ENCODE measurements around the gene TBC1D8. TPM values are rescaled to one million over a fixed set of nuclear protein-coding genes. Genes with fewer than 3 reads are reported as not detected.

The TBC1D8 gene
- total and polyA plus RNA-seq, 2 donors (not counting 1 experiment from before 2014, with no cell fraction given) = 1.7 to 15.7 TPM

DNA sequence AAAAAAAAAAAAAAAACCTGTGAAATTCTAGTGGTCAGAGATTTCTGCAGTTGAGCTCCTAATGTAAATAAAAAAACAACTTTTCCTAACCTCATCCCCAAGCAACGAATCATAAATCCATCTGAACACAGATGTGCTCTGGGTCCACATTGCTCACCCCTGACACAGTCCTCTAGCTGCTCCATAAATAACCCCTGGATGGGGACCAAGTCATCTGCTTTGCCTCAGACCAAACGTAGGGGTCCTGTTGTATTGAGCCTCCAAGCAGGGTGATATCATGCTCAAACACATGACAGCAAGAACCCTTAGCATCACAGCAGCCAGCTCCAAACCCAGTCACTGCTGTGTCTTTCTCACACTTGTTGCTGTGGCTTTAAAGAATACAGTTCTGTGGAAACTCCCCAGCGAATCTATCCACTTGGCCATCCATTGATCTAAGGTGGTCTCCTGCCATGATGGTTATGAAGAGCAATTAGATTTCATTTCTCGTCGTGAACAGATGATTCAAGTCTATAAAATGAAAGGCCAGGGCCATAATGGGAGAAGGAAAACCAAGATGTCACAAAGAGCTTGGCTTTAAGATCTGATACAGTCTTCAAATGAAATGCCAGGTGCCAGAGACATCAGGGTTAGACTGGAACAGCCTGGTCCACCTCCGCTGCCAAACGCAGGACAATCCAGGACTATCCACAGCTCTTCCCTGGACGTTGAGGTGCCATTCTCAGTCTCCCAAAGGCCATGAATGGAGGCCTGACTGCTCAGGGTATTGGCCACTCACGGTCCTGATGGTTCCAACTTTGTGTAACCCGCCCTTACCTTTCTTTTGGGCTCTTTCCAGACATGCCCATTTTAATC is 39.0 kb downstream of the TBC1D8 start:
- intact Hi-C loops (cut with micrococcal nuclease) = no loop called here
- Mint-ChIP-seq H3K27ac (no peak overlapping the region), H3K4me1 (peaks cover 16% of the 10 kb centered on the region), H3K27me3 (peaks cover 5% of the 10 kb centered on the region), H3K4me3 (no peak overlapping the region), H3K9me3 (ENCODE audit: insufficient read depth) (no peaks in the 10 kb centered on the region)
- H3K9me3 ChIP-seq (ENCODE audit: control extremely low read depth in 1 of 3, control insufficient read depth in 2 of 3, insufficient read depth in 1 of 3, low read length in 2 of 3) = no peaks in the 10 kb centered on the region
- H2AFZ ChIP-seq (ENCODE audit: insufficient read depth, low read depth, low read length, poor library complexity, severe bottlenecking) = no peak overlapping the region
- no peak overlapping the region for H3K4me3 ChIP-seq (ENCODE audit: control extremely low read depth in 1 of 5, extremely low read depth in 1 of 5, insufficient read depth in 1 of 5, low read depth in 2 of 5, low read length in 4 of 5)
- CTCF ChIA-PET = no interaction called here
- no peaks in the 10 kb centered on the region for H3K27me3 ChIP-seq (replicated peaks in 1 of 4; ENCODE audit: control extremely low read depth in 1 of 4, control insufficient read depth in 3 of 4, insufficient read depth in 4 of 4, low read length in 3 of 4)
- WGBS (ENCODE audit: insufficient coverage) = 85% methylated on average over 9 of the region's 10 CpGs
- no peaks in the 10 kb centered on the region for H3K79me2 ChIP-seq (ENCODE audit: control insufficient read depth, insufficient read depth, low read length)
- no peak overlapping the region for H3K4me2 ChIP-seq (replicated peaks; ENCODE audit: low read depth, low read length, poor library complexity, severe bottlenecking)
- POLR2A ChIA-PET = no interaction called here
- H3K36me3 ChIP-seq (replicated peaks in 1 of 2; ENCODE audit: control extremely low read depth in 1 of 2, control insufficient read depth in 1 of 2, extremely low read depth in 1 of 2, insufficient read depth in 2 of 2, low read length in 1 of 2) = no peaks in the 10 kb centered on the region
- H3K9ac ChIP-seq (ENCODE audit: low read length) = no peak overlapping the region
- DNase-seq (no peak), ATAC-seq (ENCODE audit: low read depth) (no peak)
- H3K4me1 ChIP-seq (ENCODE audit: control insufficient read depth in 2 of 2, insufficient read depth in 2 of 2, low read length in 2 of 2) = peaks cover 5% of the 10 kb centered on the region in 2 donors
- TF ChIP-seq EZH2 (IDR thresholded peaks at IDR 0.05; ENCODE audit: borderline replicate concordance, insufficient read depth, low read depth, low read length, poor library complexity, severe bottlenecking) = no peak
- TF ChIP-seq, protein P1, sequence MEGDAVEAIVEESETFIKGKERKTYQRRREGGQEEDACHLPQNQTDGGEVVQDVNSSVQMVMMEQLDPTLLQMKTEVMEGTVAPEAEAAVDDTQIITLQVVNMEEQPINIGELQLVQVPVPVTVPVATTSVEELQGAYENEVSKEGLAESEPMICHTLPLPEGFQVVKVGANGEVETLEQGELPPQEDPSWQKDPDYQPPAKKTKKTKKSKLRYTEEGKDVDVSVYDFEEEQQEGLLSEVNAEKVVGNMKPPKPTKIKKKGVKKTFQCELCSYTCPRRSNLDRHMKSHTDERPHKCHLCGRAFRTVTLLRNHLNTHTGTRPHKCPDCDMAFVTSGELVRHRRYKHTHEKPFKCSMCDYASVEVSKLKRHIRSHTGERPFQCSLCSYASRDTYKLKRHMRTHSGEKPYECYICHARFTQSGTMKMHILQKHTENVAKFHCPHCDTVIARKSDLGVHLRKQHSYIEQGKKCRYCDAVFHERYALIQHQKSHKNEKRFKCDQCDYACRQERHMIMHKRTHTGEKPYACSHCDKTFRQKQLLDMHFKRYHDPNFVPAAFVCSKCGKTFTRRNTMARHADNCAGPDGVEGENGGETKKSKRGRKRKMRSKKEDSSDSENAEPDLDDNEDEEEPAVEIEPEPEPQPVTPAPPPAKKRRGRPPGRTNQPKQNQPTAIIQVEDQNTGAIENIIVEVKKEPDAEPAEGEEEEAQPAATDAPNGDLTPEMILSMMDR (IDR thresholded peaks at IDR 0.05) = no peak
- no peaks in the 10 kb centered on the region for H4K20me1 ChIP-seq (ENCODE audit: control insufficient read depth, insufficient read depth, low read length, poor library complexity, severe bottlenecking)
- no peak overlapping the region for H3K27ac ChIP-seq (ENCODE audit: low read length in 2 of 2)

DNA sequence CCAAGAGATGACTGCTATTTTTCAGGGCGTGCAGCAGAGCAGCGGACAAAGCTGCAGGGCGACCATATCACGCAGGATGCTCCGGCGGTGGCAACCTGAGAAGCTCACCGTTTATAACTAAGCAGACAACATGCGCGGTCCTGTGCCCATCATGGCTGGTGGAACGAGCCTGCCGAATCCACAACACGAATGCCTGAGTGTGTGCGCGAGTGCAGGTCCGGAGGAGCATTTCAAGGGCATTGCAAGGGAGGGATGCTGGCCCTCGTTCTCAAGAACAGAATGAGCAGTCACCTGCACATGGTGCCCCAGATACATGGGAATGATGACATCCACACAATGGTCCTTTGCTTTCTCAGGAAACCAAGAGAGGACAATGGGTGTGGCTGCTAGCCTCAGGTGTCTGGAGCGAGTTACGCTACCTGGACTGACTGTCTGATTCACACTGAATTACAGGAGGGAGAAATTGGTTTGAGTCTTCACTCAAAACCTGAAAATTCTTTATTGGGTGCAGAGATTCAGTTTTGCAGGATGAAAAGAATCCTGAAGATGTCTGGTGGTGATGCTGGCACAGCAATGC is 39.8 kb downstream of the TBC1D8 start:
- no peak overlapping the region for H2AFZ ChIP-seq (ENCODE audit: insufficient read depth, low read depth, low read length, poor library complexity, severe bottlenecking)
- H3K4me2 ChIP-seq (replicated peaks; ENCODE audit: low read depth, low read length, poor library complexity, severe bottlenecking) = no peak overlapping the region
- intact Hi-C loops (cut with micrococcal nuclease) = no loop called here
- no peak overlapping the region for H3K27ac ChIP-seq (ENCODE audit: low read length in 2 of 2)
- ATAC-seq (ENCODE audit: low read depth) (no peak), DNase-seq (no peak)
- H3K4me3 ChIP-seq (ENCODE audit: control extremely low read depth in 1 of 5, extremely low read depth in 1 of 5, insufficient read depth in 1 of 5, low read depth in 2 of 5, low read length in 4 of 5) = no peak overlapping the region
- H3K9ac ChIP-seq (ENCODE audit: low read length) = no peak overlapping the region
- Mint-ChIP-seq H3K27ac (no peak overlapping the region), H3K4me1 (peaks cover 16% of the 10 kb centered on the region), H3K27me3 (peaks cover 5% of the 10 kb centered on the region), H3K9me3 (ENCODE audit: insufficient read depth) (no peaks in the 10 kb centered on the region), H3K4me3 (no peak overlapping the region)
- WGBS (ENCODE audit: insufficient coverage) = 98% methylated on average over 18 of the region's 18 CpGs
- no peaks in the 10 kb centered on the region for H3K36me3 ChIP-seq (replicated peaks in 1 of 2; ENCODE audit: control extremely low read depth in 1 of 2, control insufficient read depth in 1 of 2, extremely low read depth in 1 of 2, insufficient read depth in 2 of 2, low read length in 1 of 2)
- H3K27me3 ChIP-seq (replicated peaks in 1 of 4; ENCODE audit: control extremely low read depth in 1 of 4, control insufficient read depth in 3 of 4, insufficient read depth in 4 of 4, low read length in 3 of 4) = no peaks in the 10 kb centered on the region
- no peaks in the 10 kb centered on the region for H3K9me3 ChIP-seq (ENCODE audit: control extremely low read depth in 1 of 3, control insufficient read depth in 2 of 3, insufficient read depth in 1 of 3, low read length in 2 of 3)
- H4K20me1 ChIP-seq (ENCODE audit: control insufficient read depth, insufficient read depth, low read length, poor library complexity, severe bottlenecking) = no peaks in the 10 kb centered on the region
- CTCF ChIA-PET = no interaction called here
- H3K79me2 ChIP-seq (ENCODE audit: control insufficient read depth, insufficient read depth, low read length) = no peaks in the 10 kb centered on the region
- POLR2A ChIA-PET = no interaction called here
- H3K4me1 ChIP-seq (ENCODE audit: control insufficient read depth in 2 of 2, insufficient read depth in 2 of 2, low read length in 2 of 2) = peaks cover 5% of the 10 kb centered on the region in 2 donors
- TF ChIP-seq EZH2 (IDR thresholded peaks at IDR 0.05; ENCODE audit: borderline replicate concordance, insufficient read depth, low read depth, low read length, poor library complexity, severe bottlenecking) = no peak
- TF ChIP-seq, protein P1 (IDR thresholded peaks at IDR 0.05) = no peak

All from B cell (primary cell).